Measurements from ENCODE around the gene PKD2L1.

DNA sequence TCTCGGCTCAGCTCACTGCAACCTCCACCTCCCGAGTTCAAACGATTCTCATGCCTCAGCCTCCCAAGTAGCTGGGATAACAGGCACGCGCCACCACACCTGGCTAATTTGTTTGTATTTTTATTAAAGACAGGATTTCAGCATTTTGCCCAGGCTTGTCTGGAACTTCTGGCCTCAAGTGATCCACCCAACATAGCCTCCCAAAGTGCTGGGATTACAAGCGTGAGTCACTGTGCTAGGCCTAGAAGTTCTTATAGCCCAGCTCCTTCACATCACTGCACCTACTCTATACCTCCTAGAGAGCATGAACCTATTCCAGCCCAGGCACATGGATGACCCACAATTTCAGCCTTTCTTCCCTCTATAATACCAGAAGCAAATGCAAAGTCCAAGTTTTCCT is 42.3 kb downstream of the PKD2L1 start:
- TF ChIP-seq YY1 (IDR thresholded peaks at IDR 0.05; ENCODE audit: insufficient read depth, insufficient read length): no peak
- no peak for TF ChIP-seq ZNF274 (IDR thresholded peaks at IDR 0.05; ENCODE audit: low read depth, low read length)
- no peak for TF ChIP-seq SUZ12 (IDR thresholded peaks at IDR 0.05; ENCODE audit: extremely low read depth, insufficient read depth, insufficient read length)
